Spleen (tissue), 7 donors: Measurements from ENCODE around the gene CABLES2.

Experiments
- POLR2AphosphoS5 ChIP-seq, 3 donors: sonication (generic); formaldehyde crosslinking; IDR thresholded peaks; one replicate each; pipeline ENCODE4 v1.5.1; 2017; ENCODE audit warnings: antibody characterized with exemption in 3 of 3
- TF ChIP-seq, protein P1 (sequence below), 11 experiments: fragments of 200-600 bp in 7 of 11; fragments of 450-650 bp in 4 of 11; sonication (generic) in 4 of 11; IDR thresholded peaks in 8 of 11; conservative IDR thresholded peaks in 3 of 11; 1 replicate in 7 of 11; 2 replicates in 4 of 11; pipeline versions ENCODE4 v1.4.0 to v1.8.0; 2016 to 2021; ENCODE audit warnings: antibody characterized with exemption in 11 of 11, inconsistent platforms in 4 of 11, mild to moderate bottlenecking in 1 of 11
- donor health status: DM: no; HTN: no; CAD: no; lungs with moderate emphysema.
- donor health status: DM: no; HTN: no; CAD: no.
- donor health status: DM: no; HTN: no; CAD: no.

DNA sequence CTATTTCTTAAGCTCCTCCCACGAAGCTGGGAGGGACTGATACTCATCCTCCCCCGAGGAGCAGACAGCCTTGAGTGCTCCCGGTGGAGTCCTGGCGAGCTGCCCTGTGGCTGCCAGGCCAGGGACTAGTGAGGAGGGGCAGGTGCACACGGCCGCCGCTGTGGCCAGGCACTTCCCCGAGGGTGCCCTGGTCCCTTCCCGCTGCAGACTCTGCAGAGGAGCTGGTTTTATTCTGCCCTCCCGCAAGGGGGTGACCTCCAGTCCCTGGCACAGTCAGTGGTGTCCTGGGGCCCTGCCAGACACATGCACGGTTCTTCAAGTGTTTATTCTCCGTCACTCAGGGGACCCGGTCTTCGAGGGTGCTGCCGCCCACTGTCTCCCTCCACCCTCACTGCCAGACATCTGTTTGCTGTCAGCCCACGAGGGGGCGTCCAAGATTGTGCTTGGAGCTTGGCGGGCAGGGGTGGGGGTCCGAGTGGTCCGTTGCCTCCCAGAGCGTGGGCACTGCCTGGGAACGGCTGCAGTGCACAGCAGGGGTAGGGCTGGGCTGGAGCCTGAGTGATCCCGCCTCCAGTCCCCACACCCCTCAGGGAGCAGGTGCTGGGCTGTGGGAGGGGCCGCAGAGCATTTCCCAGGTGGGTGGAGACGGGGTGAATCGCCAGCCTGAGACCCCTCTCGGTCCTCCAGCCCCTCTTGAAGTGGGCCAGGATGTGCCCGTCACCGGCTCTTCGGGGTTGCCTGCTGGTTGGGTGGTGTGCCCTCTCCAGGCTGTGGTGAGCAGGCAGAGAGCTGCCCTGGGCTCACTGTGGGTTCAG is 3.1 kb upstream of the CABLES2 start:
- TF ChIP-seq, protein P1, sequence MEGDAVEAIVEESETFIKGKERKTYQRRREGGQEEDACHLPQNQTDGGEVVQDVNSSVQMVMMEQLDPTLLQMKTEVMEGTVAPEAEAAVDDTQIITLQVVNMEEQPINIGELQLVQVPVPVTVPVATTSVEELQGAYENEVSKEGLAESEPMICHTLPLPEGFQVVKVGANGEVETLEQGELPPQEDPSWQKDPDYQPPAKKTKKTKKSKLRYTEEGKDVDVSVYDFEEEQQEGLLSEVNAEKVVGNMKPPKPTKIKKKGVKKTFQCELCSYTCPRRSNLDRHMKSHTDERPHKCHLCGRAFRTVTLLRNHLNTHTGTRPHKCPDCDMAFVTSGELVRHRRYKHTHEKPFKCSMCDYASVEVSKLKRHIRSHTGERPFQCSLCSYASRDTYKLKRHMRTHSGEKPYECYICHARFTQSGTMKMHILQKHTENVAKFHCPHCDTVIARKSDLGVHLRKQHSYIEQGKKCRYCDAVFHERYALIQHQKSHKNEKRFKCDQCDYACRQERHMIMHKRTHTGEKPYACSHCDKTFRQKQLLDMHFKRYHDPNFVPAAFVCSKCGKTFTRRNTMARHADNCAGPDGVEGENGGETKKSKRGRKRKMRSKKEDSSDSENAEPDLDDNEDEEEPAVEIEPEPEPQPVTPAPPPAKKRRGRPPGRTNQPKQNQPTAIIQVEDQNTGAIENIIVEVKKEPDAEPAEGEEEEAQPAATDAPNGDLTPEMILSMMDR (IDR thresholded peaks at IDR 0.05 in 8 of 11, conservative IDR thresholded peaks at IDR 0.05 in 3 of 11) = peak in 9 of 11 experiments; percentile 32 to 66 (median 51)
- peak in 2 of 3 donors; percentile 40 to 41 for TF ChIP-seq POLR2AphosphoS5 (IDR thresholded peaks at IDR 0.05)
